T-cell (primary cell): ENCODE data around the gene CACNB2. TPM values are rescaled to one million over a fixed set of nuclear protein-coding genes. Genes with fewer than 3 reads are reported as not detected.

Source experiments
- ATAC-seq, 4 experiments: fragments of 200-7000 bp in 3 of 4; fragments of 150-1000 bp in 1 of 4; cut with Tn5 transposase; replicated peaks in 1 of 4; 1 replicate in 3 of 4; 2 replicates in 1 of 4; pipeline ENCODE4 v1.10.0; 2021; ENCODE audit warnings: moderate library complexity in 3 of 4, mild to moderate bottlenecking in 2 of 4, moderate number of reproducible peaks in 1 of 4
- CTCF ChIA-PET, 2 donors: fragments of 300-600 bp; sonication (Branson Sonifier 250); formaldehyde crosslinking; loops; one replicate each; lab custom pipeline; 2022; ENCODE audit warnings: antibody characterized with exemption in 2 of 2; lab: Charles Lee
- POLR2A ChIA-PET, 2 donors: fragments of 300-600 bp; sonication (Branson Sonifier 250); formaldehyde crosslinking; loops; one replicate each; lab custom pipeline; 2022; ENCODE audit warnings: antibody characterized with exemption in 2 of 2; lab: Charles Lee
- DNase-seq, 35 experiments: peaks; one replicate each; pipeline versions ENCODE4 v3.0.0 to v3.0.0-alpha.2; 2013 to 2023
- H3K27ac ChIP-seq: one replicate; pipeline ENCODE4 v1.5.1; 2013; ENCODE audit warnings: low read length
- H3K27me3 ChIP-seq, 2 experiments: replicated peaks in 1 of 2; 1 replicate in 1 of 2; 2 replicates in 1 of 2; pipeline versions ENCODE4 v1.6.1 to v1.7.0; 2013; ENCODE audit warnings: low read length in 1 of 2, mixed read lengths in 1 of 2; ENCODE audit not compliant: control insufficient read depth in 2 of 2, insufficient read depth in 2 of 2; ENCODE audit errors: extremely low read depth in 1 of 2
- H3K36me3 ChIP-seq, 2 donors: 1 replicate in 1 of 2; 2 replicates in 1 of 2; pipeline versions ENCODE4 v1.6.1 to v1.7.0; 2013; ENCODE audit warnings: low read length in 1 of 2; ENCODE audit not compliant: control insufficient read depth in 2 of 2, insufficient read depth in 1 of 2; ENCODE audit errors: extremely low read depth in 1 of 2
- H3K4me1 ChIP-seq, 2 experiments: 1 replicate in 1 of 2; 2 replicates in 1 of 2; pipeline versions ENCODE4 v1.6.1 to v1.7.0; 2013; ENCODE audit warnings: low read length in 2 of 2, mixed read lengths in 1 of 2; ENCODE audit not compliant: insufficient read depth in 2 of 2, control insufficient read depth in 1 of 2; ENCODE audit errors: extremely low read depth in 1 of 2
- H3K4me3 ChIP-seq, 2 donors: 1 replicate in 1 of 2; 2 replicates in 1 of 2; pipeline versions ENCODE4 v1.5.1 to v1.7.0; 2013; ENCODE audit warnings: mild to moderate bottlenecking in 2 of 2, low read length in 1 of 2, moderate library complexity in 1 of 2; ENCODE audit not compliant: control insufficient read depth in 1 of 2; ENCODE audit errors: extremely low read depth in 1 of 2
- H3K9me3 ChIP-seq: 2 replicates; pipeline ENCODE4 v1.7.0; 2013
- H3K27ac Mint-ChIP-seq, 2 donors: one replicate each; pipeline ENCODE4 v1.8.0; 2020 to 2021; ENCODE audit warnings: mild to moderate bottlenecking in 2 of 2, mixed read lengths in 2 of 2
- H3K27me3 Mint-ChIP-seq, 2 donors: one replicate each; pipeline ENCODE4 v1.8.0; 2021 to 2022; ENCODE audit warnings: mixed read lengths in 2 of 2
- H3K36me3 Mint-ChIP-seq: one replicate; pipeline ENCODE4 v1.8.0; 2021; ENCODE audit warnings: mixed read lengths
- H3K4me1 Mint-ChIP-seq, 3 donors: one replicate each; pipeline ENCODE4 v1.8.0; 2020 to 2022; ENCODE audit warnings: mixed read lengths in 3 of 3, mild to moderate bottlenecking in 1 of 3
- H3K4me3 Mint-ChIP-seq, 3 donors: one replicate each; pipeline ENCODE4 v1.8.0; 2020 to 2022; ENCODE audit warnings: mild to moderate bottlenecking in 3 of 3, mixed read lengths in 3 of 3, moderate library complexity in 3 of 3
- H3K9me3 Mint-ChIP-seq, 3 donors: one replicate each; pipeline ENCODE4 v1.8.0; 2020 to 2022; ENCODE audit warnings: mixed read lengths in 3 of 3
- WGBS: methylation state at CpG from one replicate; pipeline ENCODE4 v1.1.5; 2013; ENCODE audit warnings: missing lambda C conversion rate; ENCODE audit not compliant: insufficient coverage; 5-methylcytosine and 5-hydroxymethylcytosine counted together
- total RNA-seq, 35 experiments: library from RNA in 6 of 35; stranded (reverse) in 6 of 35; fragments of 120-200 nt in 1 of 35; gene quantifications; one replicate each; pipeline versions ENCODE4 v1.2.1 to v1.2.4 and lab custom pipeline; 2013 to 2026

The CACNB2 gene
- total RNA-seq, 5 donors from 2014 or later (not counting 1 experiment from before 2014, with no cell fraction given): not detected

DNA sequence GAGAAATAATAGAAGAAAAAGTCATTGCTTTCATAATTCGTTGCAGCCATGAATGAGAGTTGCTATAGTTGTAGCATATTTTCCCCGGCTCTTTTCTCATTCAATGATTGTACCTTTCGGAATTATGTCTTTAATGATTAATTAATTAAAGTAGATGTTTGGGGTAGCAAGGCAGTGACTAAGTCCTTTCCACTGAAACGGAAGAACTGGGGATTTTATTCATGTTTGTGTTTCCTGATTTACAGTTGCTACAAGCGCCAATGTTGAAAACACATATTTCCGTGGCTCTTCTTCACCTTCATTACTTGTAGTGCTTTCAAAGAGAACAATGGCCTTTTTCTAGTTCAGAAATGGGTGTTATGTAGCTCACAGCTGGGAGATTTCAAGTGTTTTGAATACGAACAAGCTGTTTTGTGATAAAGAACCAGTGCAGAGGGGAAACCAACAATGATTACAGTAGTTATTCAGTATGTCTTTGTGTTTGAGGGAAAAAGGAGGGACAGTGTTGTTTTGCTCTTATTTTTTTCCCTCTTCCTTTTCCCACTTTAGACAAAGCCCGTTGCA, 357.7 kb downstream of the CACNB2 start:
- Mint-ChIP-seq H3K9me3 (no peaks in the 10 kb centered on the region), H3K27ac (no peak overlapping the region), H3K4me3 (no peak overlapping the region), H3K4me1 (peaks cover 0 to 5% (median 0%) of the 10 kb centered on the region in 3 donors), H3K27me3 (peaks cover 5 to 21% of the 10 kb centered on the region in 2 donors), H3K36me3 (no peaks in the 10 kb centered on the region)
- WGBS: no CpG with 5 or more reads among the region's 8 CpGs
- H3K9me3 ChIP-seq: no peaks in the 10 kb centered on the region
- ChIA-PET POLR2A (no interaction called here), CTCF (interaction anchor here in 1 of 2 donors (0.9 kb wide), 1 partner anchor 14 kb away, joined by 3 read pairs; no protein-coding TSS in a partner anchor)
- H3K4me3 ChIP-seq: no peak overlapping the region
- H3K27me3 ChIP-seq: no peaks in the 10 kb centered on the region
- no peak for DNase-seq
- no peak overlapping the region for H3K27ac ChIP-seq
- no peaks in the 10 kb centered on the region for H3K4me1 ChIP-seq
- ATAC-seq: no peak
- no peaks in the 10 kb centered on the region for H3K36me3 ChIP-seq

DNA sequence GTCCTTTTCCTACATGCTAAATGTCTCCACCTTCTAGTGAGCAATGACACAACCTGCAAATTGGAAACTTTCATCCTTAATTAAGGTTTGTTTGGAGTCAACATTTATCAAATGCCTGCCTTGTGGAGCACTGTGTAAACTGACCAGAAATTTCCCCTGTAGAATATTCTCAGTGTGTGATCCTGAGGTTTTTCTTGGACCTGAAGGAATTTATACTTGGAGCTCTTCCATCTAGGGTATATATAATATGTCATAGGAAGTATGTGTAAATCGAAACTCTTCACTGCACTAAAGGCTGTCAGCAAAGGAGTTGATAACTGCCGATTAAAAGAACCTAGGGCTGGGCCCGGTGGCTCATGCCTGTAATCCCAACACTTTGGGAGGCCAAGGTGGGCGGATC, 358.8 kb downstream of the CACNB2 start:
- Mint-ChIP-seq H3K4me1 (peaks cover 0 to 5% (median 0%) of the 10 kb centered on the region in 3 donors), H3K27ac (no peak overlapping the region), H3K36me3 (no peaks in the 10 kb centered on the region), H3K4me3 (no peak overlapping the region), H3K9me3 (no peaks in the 10 kb centered on the region), H3K27me3 (peaks cover 5 to 24% of the 10 kb centered on the region in 2 donors)
- no peaks in the 10 kb centered on the region for H3K36me3 ChIP-seq
- no CpG with 5 or more reads among the region's 4 CpGs for WGBS
- H3K4me3 ChIP-seq: no peak overlapping the region
- DNase-seq (no peak), ATAC-seq (no peak)
- H3K27ac ChIP-seq: no peak overlapping the region
- no peaks in the 10 kb centered on the region for H3K4me1 ChIP-seq
- ChIA-PET CTCF (no interaction called here), POLR2A (no interaction called here)
- H3K9me3 ChIP-seq: no peaks in the 10 kb centered on the region
- no peaks in the 10 kb centered on the region for H3K27me3 ChIP-seq

DNA sequence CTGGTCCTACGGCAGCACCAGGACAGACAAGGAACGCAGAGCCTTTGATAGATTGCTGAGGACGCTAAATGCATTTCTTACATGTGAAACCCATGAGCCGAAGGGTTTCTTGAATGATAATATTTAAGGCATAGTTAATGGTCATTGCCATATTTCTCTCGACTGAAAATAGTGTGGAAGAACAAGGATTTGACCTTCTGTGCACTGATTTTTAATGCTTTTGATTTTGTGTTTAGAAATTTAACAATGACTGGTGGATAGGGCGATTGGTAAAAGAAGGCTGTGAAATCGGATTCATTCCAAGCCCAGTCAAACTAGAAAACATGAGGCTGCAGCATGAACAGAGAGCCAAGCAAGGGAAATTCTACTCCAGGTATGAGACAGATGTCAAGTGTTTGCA, 360.4 kb downstream of the CACNB2 start:
- ChIA-PET CTCF (no interaction called here), POLR2A (no interaction called here)
- Histone ChIP-seq H3K27ac (no peak overlapping the region), H3K4me1 (no peaks in the 10 kb centered on the region), H3K36me3 (no peaks in the 10 kb centered on the region), H3K9me3 (no peaks in the 10 kb centered on the region), H3K4me3 (no peak overlapping the region), H3K27me3 (no peaks in the 10 kb centered on the region)
- DNase-seq: no peak
- no peak for ATAC-seq
- WGBS: 74% methylated on average over 5 of the region's 7 CpGs
- Mint-ChIP-seq H3K9me3 (no peaks in the 10 kb centered on the region), H3K4me1 (peaks cover 0 to 5% (median 0%) of the 10 kb centered on the region in 3 donors), H3K27me3 (peaks cover 8 to 30% of the 10 kb centered on the region in 2 donors), H3K27ac (no peak overlapping the region), H3K36me3 (no peaks in the 10 kb centered on the region), H3K4me3 (no peak overlapping the region)

DNA sequence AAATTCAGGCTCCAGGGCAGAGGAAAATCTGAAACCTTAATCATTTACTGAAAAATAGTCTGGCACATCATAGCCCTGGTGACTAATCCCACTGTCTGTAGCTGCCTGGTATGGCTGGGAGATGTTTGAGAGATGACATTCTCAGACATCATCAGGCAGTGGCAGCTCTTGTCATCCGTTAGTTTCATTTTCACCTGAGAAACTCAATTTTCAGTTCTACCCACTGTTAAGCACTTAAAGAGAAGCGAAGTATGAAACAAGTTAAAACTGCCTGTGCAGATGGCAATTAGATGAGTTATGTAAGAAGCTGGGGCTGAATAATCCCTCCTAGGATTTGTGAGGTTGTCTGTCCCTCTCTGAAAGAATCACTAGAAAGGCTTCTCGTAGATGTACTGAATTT, 361.0 kb downstream of the CACNB2 start:
- H3K27ac ChIP-seq: no peak overlapping the region

GRCh38 chr10:18501629-18502028, 361.4 kb downstream of the CACNB2 start:
- Histone ChIP-seq H3K4me1 (no peaks in the 10 kb centered on the region), H3K27ac (no peak overlapping the region), H3K4me3 (no peak overlapping the region), H3K36me3 (no peaks in the 10 kb centered on the region), H3K27me3 (no peaks in the 10 kb centered on the region), H3K9me3 (no peaks in the 10 kb centered on the region)
- WGBS: no CpG with 5 or more reads among the region's 5 CpGs
- peaks cover 0 to 5% (median 0%) of the 10 kb centered on the region in 3 donors for H3K4me1 Mint-ChIP-seq
- DNase-seq (no peak), ATAC-seq (no peak)
- POLR2A ChIA-PET: no interaction called here
- peaks cover 9 to 30% of the 10 kb centered on the region in 2 donors for H3K27me3 Mint-ChIP-seq
- H3K36me3 Mint-ChIP-seq: no peaks in the 10 kb centered on the region
- H3K27ac Mint-ChIP-seq: peak overlapping the region in 1 of 2 donors; percentile 36
- peak overlapping the region in 2 of 3 donors; percentile 35 to 69 for H3K4me3 Mint-ChIP-seq
- no peaks in the 10 kb centered on the region for H3K9me3 Mint-ChIP-seq
- CTCF ChIA-PET: no interaction called here

More for the DNA sequence above, 361.0 kb downstream of the CACNB2 start:
- POLR2A ChIA-PET: no interaction called here
- no peak overlapping the region for H3K27ac Mint-ChIP-seq
- CTCF ChIA-PET: no interaction called here
- Histone ChIP-seq H3K36me3 (no peaks in the 10 kb centered on the region), H3K4me1 (no peaks in the 10 kb centered on the region), H3K4me3 (no peak overlapping the region), H3K27me3 (no peaks in the 10 kb centered on the region), H3K9me3 (no peaks in the 10 kb centered on the region)
- H3K9me3 Mint-ChIP-seq: no peaks in the 10 kb centered on the region
- no peaks in the 10 kb centered on the region for H3K36me3 Mint-ChIP-seq
- DNase-seq (no peak), ATAC-seq (no peak)
- peak overlapping the region in 2 of 3 donors; percentile 35 to 69 for H3K4me3 Mint-ChIP-seq
- H3K4me1 Mint-ChIP-seq: peaks cover 0 to 5% (median 0%) of the 10 kb centered on the region in 3 donors
- peaks cover 9 to 30% of the 10 kb centered on the region in 2 donors for H3K27me3 Mint-ChIP-seq
- 71% methylated on average over 1 of the region's 3 CpGs for WGBS

DNA sequence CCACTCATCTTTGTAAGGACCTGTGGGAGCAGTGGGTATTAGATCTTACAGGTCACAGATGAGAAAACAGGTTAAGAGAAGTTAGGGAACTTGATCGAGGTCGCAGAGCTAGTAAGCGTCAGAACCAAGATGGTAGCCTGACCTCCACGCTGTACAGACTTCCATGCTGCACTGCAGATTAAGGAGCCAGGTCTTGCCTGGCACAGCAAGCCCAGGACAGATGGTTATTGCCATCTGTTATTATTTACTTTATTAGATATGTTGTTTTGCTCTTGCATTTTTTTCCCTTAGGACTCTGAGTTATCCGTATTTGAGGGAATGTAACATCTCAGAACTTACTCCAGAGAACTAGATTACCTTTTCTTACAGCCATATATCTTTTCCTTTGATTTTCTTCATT, 363.9 kb downstream of the CACNB2 start:
- H3K27ac Mint-ChIP-seq: no peak overlapping the region
- H3K36me3 Mint-ChIP-seq: no peaks in the 10 kb centered on the region
- ATAC-seq (no peak), DNase-seq (no peak)
- peaks cover 9 to 30% of the 10 kb centered on the region in 2 donors for H3K27me3 Mint-ChIP-seq
- no peak overlapping the region for H3K4me3 Mint-ChIP-seq
- peaks cover 0 to 2% (median 0%) of the 10 kb centered on the region in 3 donors for H3K9me3 Mint-ChIP-seq
- POLR2A ChIA-PET: no interaction called here
- CTCF ChIA-PET: no interaction called here
- WGBS: 90% methylated on average over 2 of the region's 5 CpGs
- no peaks in the 10 kb centered on the region for H3K36me3 ChIP-seq
- H3K4me1 ChIP-seq: no peaks in the 10 kb centered on the region
- no peaks in the 10 kb centered on the region for H3K9me3 ChIP-seq
- H3K4me3 ChIP-seq: no peak overlapping the region
- H3K27me3 ChIP-seq: no peaks in the 10 kb centered on the region
- peaks cover 0 to 5% (median 0%) of the 10 kb centered on the region in 3 donors for H3K4me1 Mint-ChIP-seq
- H3K27ac ChIP-seq: no peak overlapping the region
